PC-9 (cell line): ENCODE measurements around the gene TBCK. TPM values are rescaled to one million over a fixed set of nuclear protein-coding genes. Genes with fewer than 3 reads are reported as not detected.

ENCODE experiments used
- BruUV-seq: library from RNA; stranded (reverse); fragments of 400-500 nt; replicated peaks from 2 replicates; lab custom pipeline; 2021; lab: Mats Ljungman, UMichigan
- CTCF ChIA-PET: fragments of 300-600 bp; sonication (Branson Sonifier 250); formaldehyde crosslinking; loops from one replicate; lab custom pipeline; 2022; ENCODE audit warnings: antibody characterized with exemption; lab: Charles Lee
- POLR2A ChIA-PET: fragments of 300-600 bp; sonication (Branson Sonifier 250); formaldehyde crosslinking; loops from one replicate; lab custom pipeline; 2022; ENCODE audit warnings: antibody characterized with exemption; ENCODE audit not compliant: unreplicated experiment; lab: Charles Lee
- DNase-seq, 2 experiments: peaks; one replicate each; pipeline versions ENCODE4 v3.0.0 to v3.0.0-alpha.2; 2015 to 2022; ENCODE audit warnings: mixed read lengths in 1 of 2
- H2AFZ ChIP-seq: fragments of 200-600 bp; sonication (generic); 2 replicates; pipeline ENCODE4 v1.8.1; 2017; ENCODE audit warnings: antibody characterized with exemption
- H3F3A ChIP-seq: fragments of 200-600 bp; sonication (generic); 2 replicates; pipeline ENCODE4 v1.8.1; 2017; ENCODE audit warnings: antibody characterized with exemption, mild to moderate bottlenecking, low read depth; ENCODE audit not compliant: insufficient read depth
- H3K27ac ChIP-seq: fragments of 200-600 bp; sonication (generic); 2 replicates; pipeline ENCODE4 v1.6.1; 2016; ENCODE audit warnings: mixed run types
- H3K27me3 ChIP-seq: fragments of 200-600 bp; sonication (generic); 2 replicates; pipeline ENCODE4 v1.6.1; 2016; ENCODE audit warnings: low read depth, mixed run types; ENCODE audit not compliant: insufficient read depth
- H3K36me3 ChIP-seq: fragments of 200-600 bp; sonication (generic); 2 replicates; pipeline ENCODE4 v1.6.1; 2016; ENCODE audit warnings: low read depth, mixed run types
- H3K4me1 ChIP-seq: fragments of 200-600 bp; sonication (generic); replicated peaks from 2 replicates; pipeline ENCODE4 v1.6.1; 2016; ENCODE audit warnings: mixed run types; ENCODE audit not compliant: insufficient read depth
- H3K4me2 ChIP-seq: fragments of 200-600 bp; sonication (generic); 2 replicates; pipeline ENCODE4 v1.6.1; 2017; ENCODE audit warnings: mixed run types
- H3K4me3 ChIP-seq: fragments of 200-600 bp; sonication (generic); 2 replicates; pipeline ENCODE4 v1.6.1; 2016; ENCODE audit warnings: mixed run types
- H3K79me2 ChIP-seq: fragments of 200-600 bp; sonication (generic); 2 replicates; pipeline ENCODE4 v1.6.1; 2017; ENCODE audit warnings: low read depth, mixed run types
- H3K9me2 ChIP-seq: fragments of 200-600 bp; sonication (generic); 2 replicates; pipeline ENCODE4 v1.8.1; 2017; ENCODE audit warnings: mild to moderate bottlenecking; ENCODE audit not compliant: insufficient read depth
- H3K9me3 ChIP-seq: fragments of 200-600 bp; sonication (generic); 2 replicates; pipeline ENCODE4 v1.8.1; 2016; ENCODE audit warnings: low read depth; ENCODE audit not compliant: insufficient read depth
- H4K20me1 ChIP-seq: fragments of 200-600 bp; sonication (generic); 2 replicates; pipeline ENCODE4 v1.8.1; 2017; ENCODE audit not compliant: insufficient read depth
- CTCF ChIP-seq: fragments of 200-600 bp; sonication (generic); conservative IDR thresholded peaks from 2 replicates; pipeline ENCODE4 v1.6.1; 2017; ENCODE audit warnings: mixed run types, antibody characterized with exemption, mild to moderate bottlenecking, moderate library complexity
- EZH2 ChIP-seq: fragments of 200-600 bp; sonication (generic); IDR thresholded peaks from 2 replicates; pipeline ENCODE4 v1.8.0; 2017; ENCODE audit warnings: antibody characterized with exemption, low read depth
- intact Hi-C: fragments of 100-400 bp; cut with micrococcal nuclease; formaldehyde crosslinking; loops from one replicate; pipeline ENCODE4 v1.10.0; 2022; ENCODE audit not compliant: unreplicated experiment
- total RNA-seq: library from RNA; stranded (reverse); gene quantifications from 2 replicates; pipeline ENCODE4 v1.2.3, GENCODE V29; 2021

TBCK gene
- total RNA-seq, 1 experiment from 2014 or later = 18.7 TPM

- ChIA-PET POLR2A (no interaction called here), CTCF (interaction anchor here (0.6 kb wide), 1 partner anchor 144 kb away, joined by 3 read pairs; no protein-coding TSS in a partner anchor)
Observed at GRCh38 chr4:106336618-106337017, 20.6 kb upstream of the TBCK start.

GRCh38 chr4:106334741-106335470 is 18.9 kb upstream of the TBCK start:
- CTCF ChIA-PET = no interaction called here
- Histone ChIP-seq H3K79me2 (no peaks in the 10 kb centered on the region), H3K4me3 (no peak overlapping the region), H3K36me3 (peaks cover 11% of the 10 kb centered on the region), H3K27ac (no peak overlapping the region), H3K27me3 (no peaks in the 10 kb centered on the region), H3K9me2 (no peaks in the 10 kb centered on the region), H2AFZ (no peak overlapping the region), H4K20me1 (no peaks in the 10 kb centered on the region), H3K4me2 (no peak overlapping the region), H3K4me1 (no peaks in the 10 kb centered on the region), H3K9me3 (no peaks in the 10 kb centered on the region), H3F3A (no peaks in the 10 kb centered on the region)
- intact Hi-C loops = no loop called here
- TF ChIP-seq EZH2 = no peak
- TF ChIP-seq CTCF = no peak
- no peak for DNase-seq
- POLR2A ChIA-PET = no interaction called here
- BruUV-seq = no TSS peak

More at GRCh38 chr4:106336618-106337017, 20.6 kb upstream of the TBCK start:
- no peaks in the 10 kb centered on the region for H3K9me3 ChIP-seq
- H3K9me2 ChIP-seq = no peaks in the 10 kb centered on the region
- no TSS peak for BruUV-seq
- H3K36me3 ChIP-seq = peaks cover 11% of the 10 kb centered on the region
- no peak for DNase-seq
- H3K27me3 ChIP-seq = no peaks in the 10 kb centered on the region
- intact Hi-C loops = no loop called here
- H2AFZ ChIP-seq = no peak overlapping the region
- H3K4me1 ChIP-seq = no peaks in the 10 kb centered on the region
- no peak for TF ChIP-seq CTCF
- no peak for TF ChIP-seq EZH2
- H3K4me2 ChIP-seq = no peak overlapping the region
- H3K4me3 ChIP-seq = no peak overlapping the region
- 0 out of 2 replicates have a peak, but pooled peaks cover 2% of the 10 kb centered on the region for H4K20me1 ChIP-seq
- no peak overlapping the region for H3K27ac ChIP-seq
- H3K79me2 ChIP-seq = no peaks in the 10 kb centered on the region
- H3F3A ChIP-seq = no peaks in the 10 kb centered on the region

- intact Hi-C loops = no loop called here
- CTCF ChIA-PET = no interaction called here
- Histone ChIP-seq H3K4me1 (no peaks in the 10 kb centered on the region), H3K9me3 (no peaks in the 10 kb centered on the region), H2AFZ (no peak overlapping the region), H3K4me2 (no peak overlapping the region), H3K36me3 (peaks cover 11% of the 10 kb centered on the region), H3K4me3 (no peak overlapping the region), H3K27me3 (no peaks in the 10 kb centered on the region), H3K27ac (no peak overlapping the region), H4K20me1 (no peaks in the 10 kb centered on the region), H3K9me2 (no peaks in the 10 kb centered on the region), H3K79me2 (no peaks in the 10 kb centered on the region), H3F3A (no peaks in the 10 kb centered on the region)
- no peak for TF ChIP-seq CTCF
- no peak for TF ChIP-seq EZH2
- POLR2A ChIA-PET = no interaction called here
- no TSS peak for BruUV-seq
- no peak for DNase-seq
Observed at GRCh38 chr4:106333186-106333585, 17.2 kb upstream of the TBCK start.
